ENCODE data around the gene PLCH1.
"Not testable (repeated sequence)": the region's sequence is repeated elsewhere in the genome, so short reads cannot be mapped to it uniquely, and the experiment has no call there.

Gene PLCH1

GRCh38 chr3:155407331-155407730 lies 337.5 kb downstream of the PLCH1 start:
- TF ChIP-seq CTCF (IDR thresholded peaks at IDR 0.05; ENCODE audit: borderline replicate concordance, insufficient read depth, low read depth, low read length) = no peak
- no peak overlapping the region for H3K4me3 ChIP-seq (ENCODE audit: low read depth, low read length)

GRCh38 chr3:155404486-155404885 lies 340.4 kb downstream of the PLCH1 start:
- TF ChIP-seq CTCF (IDR thresholded peaks at IDR 0.05; ENCODE audit: borderline replicate concordance, insufficient read depth, low read depth, low read length) = no peak
- H3K4me3 ChIP-seq (ENCODE audit: low read depth, low read length) = no peak overlapping the region

- no peak overlapping the region for H3K4me3 ChIP-seq (ENCODE audit: low read depth, low read length)
- no peak for TF ChIP-seq CTCF (IDR thresholded peaks at IDR 0.05; ENCODE audit: borderline replicate concordance, insufficient read depth, low read depth, low read length)
Measured at GRCh38 chr3:155402656-155403055, 342.2 kb downstream of the PLCH1 start.

- TF ChIP-seq CTCF (IDR thresholded peaks at IDR 0.05; ENCODE audit: borderline replicate concordance, insufficient read depth, low read depth, low read length) = no peak
- no peak overlapping the region for H3K4me3 ChIP-seq (ENCODE audit: low read depth, low read length)
Measured at GRCh38 chr3:155398046-155398445, 346.8 kb downstream of the PLCH1 start.

GRCh38 chr3:155394896-155395295 lies 350.0 kb downstream of the PLCH1 start:
- not testable (repeated sequence) for H3K4me3 ChIP-seq (ENCODE audit: low read depth, low read length)

- no peak overlapping the region for H3K4me3 ChIP-seq (ENCODE audit: low read depth, low read length)
- TF ChIP-seq CTCF (IDR thresholded peaks at IDR 0.05; ENCODE audit: borderline replicate concordance, insufficient read depth, low read depth, low read length) = no peak
Measured at GRCh38 chr3:155394240-155394639, 350.6 kb downstream of the PLCH1 start.

- no peak overlapping the region for H3K4me3 ChIP-seq (ENCODE audit: low read depth, low read length)
- TF ChIP-seq CTCF (IDR thresholded peaks at IDR 0.05; ENCODE audit: borderline replicate concordance, insufficient read depth, low read depth, low read length) = no peak
Measured at GRCh38 chr3:155393316-155393715, 351.6 kb downstream of the PLCH1 start.

GRCh38 chr3:155392138-155392537 lies 352.7 kb downstream of the PLCH1 start:
- no peak overlapping the region for H3K4me3 ChIP-seq (ENCODE audit: low read depth, low read length)
- no peak for TF ChIP-seq CTCF (IDR thresholded peaks at IDR 0.05; ENCODE audit: borderline replicate concordance, insufficient read depth, low read depth, low read length)

Data from GM12875 (cell line).